Measurements from ENCODE around the gene PTBP3.

The PTBP3 gene

GRCh38 chr9:112280904-112281303, 52.5 kb downstream of the PTBP3 start:
- no peaks in the 10 kb centered on the region; the same call in 1 of the 2 replicates for H3F3A ChIP-seq (ENCODE audit: insufficient read depth, low read length)
- H3K27me3 ChIP-seq (ENCODE audit: insufficient read depth, low read length), result no peaks in the 10 kb centered on the region
- peaks cover 14% of the 10 kb centered on the region for H3K9me3 ChIP-seq (ENCODE audit: low read length)
- H3K4me3 ChIP-seq (ENCODE audit: low read depth, low read length, poor library complexity, severe bottlenecking), result no peak overlapping the region
- H3K36me3 ChIP-seq (ENCODE audit: insufficient read depth, low read length), result peaks cover 17% of the 10 kb centered on the region
- no peaks in the 10 kb centered on the region for H3K9me2 ChIP-seq (ENCODE audit: low read depth, low read length)
- no peak overlapping the region for H2AFZ ChIP-seq (ENCODE audit: low read length)
- H3K79me2 ChIP-seq (ENCODE audit: insufficient read depth, low read length), result peaks cover 19% of the 10 kb centered on the region
- TF ChIP-seq, protein P1, sequence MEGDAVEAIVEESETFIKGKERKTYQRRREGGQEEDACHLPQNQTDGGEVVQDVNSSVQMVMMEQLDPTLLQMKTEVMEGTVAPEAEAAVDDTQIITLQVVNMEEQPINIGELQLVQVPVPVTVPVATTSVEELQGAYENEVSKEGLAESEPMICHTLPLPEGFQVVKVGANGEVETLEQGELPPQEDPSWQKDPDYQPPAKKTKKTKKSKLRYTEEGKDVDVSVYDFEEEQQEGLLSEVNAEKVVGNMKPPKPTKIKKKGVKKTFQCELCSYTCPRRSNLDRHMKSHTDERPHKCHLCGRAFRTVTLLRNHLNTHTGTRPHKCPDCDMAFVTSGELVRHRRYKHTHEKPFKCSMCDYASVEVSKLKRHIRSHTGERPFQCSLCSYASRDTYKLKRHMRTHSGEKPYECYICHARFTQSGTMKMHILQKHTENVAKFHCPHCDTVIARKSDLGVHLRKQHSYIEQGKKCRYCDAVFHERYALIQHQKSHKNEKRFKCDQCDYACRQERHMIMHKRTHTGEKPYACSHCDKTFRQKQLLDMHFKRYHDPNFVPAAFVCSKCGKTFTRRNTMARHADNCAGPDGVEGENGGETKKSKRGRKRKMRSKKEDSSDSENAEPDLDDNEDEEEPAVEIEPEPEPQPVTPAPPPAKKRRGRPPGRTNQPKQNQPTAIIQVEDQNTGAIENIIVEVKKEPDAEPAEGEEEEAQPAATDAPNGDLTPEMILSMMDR (IDR thresholded peaks at IDR 0.05; ENCODE audit: low read length), result no peak
- no peak for TF ChIP-seq EZH2 (IDR thresholded peaks at IDR 0.05; ENCODE audit: borderline replicate concordance, low read length)
- no peak overlapping the region for H3K9ac ChIP-seq (ENCODE audit: low read length)
- no peak overlapping the region for H3K4me2 ChIP-seq (ENCODE audit: low read length)
- H3K4me1 ChIP-seq (ENCODE audit: insufficient read depth, low read length, severe bottlenecking), result no peaks in the 10 kb centered on the region
- no peaks in the 10 kb centered on the region for H4K20me1 ChIP-seq (ENCODE audit: insufficient read depth, low read length)
- H3K27ac ChIP-seq (ENCODE audit: low read depth, low read length, poor library complexity, severe bottlenecking), result no peak overlapping the region

GRCh38 chr9:112279501-112279900, 53.9 kb downstream of the PTBP3 start:
- TF ChIP-seq, protein P1 (IDR thresholded peaks at IDR 0.05; ENCODE audit: low read length), result no peak
- no peak overlapping the region for H3K4me3 ChIP-seq (ENCODE audit: low read depth, low read length, poor library complexity, severe bottlenecking)
- peaks cover 11% of the 10 kb centered on the region for H3K9me3 ChIP-seq (ENCODE audit: low read length)
- peaks cover 25% of the 10 kb centered on the region for H3K79me2 ChIP-seq (ENCODE audit: insufficient read depth, low read length)
- H3K9ac ChIP-seq (ENCODE audit: low read length), result no peak overlapping the region
- no peak overlapping the region for H3K27ac ChIP-seq (ENCODE audit: low read depth, low read length, poor library complexity, severe bottlenecking)
- peaks cover 20% of the 10 kb centered on the region for H3K36me3 ChIP-seq (ENCODE audit: insufficient read depth, low read length)
- no peaks in the 10 kb centered on the region for H3K9me2 ChIP-seq (ENCODE audit: low read depth, low read length)
- no peaks in the 10 kb centered on the region for H4K20me1 ChIP-seq (ENCODE audit: insufficient read depth, low read length)
- H3K4me2 ChIP-seq (ENCODE audit: low read length), result no peak overlapping the region
- H2AFZ ChIP-seq (ENCODE audit: low read length), result no peak overlapping the region
- peaks cover 2% of the 10 kb centered on the region; the same call in 1 of the 2 replicates for H3F3A ChIP-seq (ENCODE audit: insufficient read depth, low read length)
- peaks cover 7% of the 10 kb centered on the region for H3K4me1 ChIP-seq (ENCODE audit: insufficient read depth, low read length, severe bottlenecking)
- no peaks in the 10 kb centered on the region for H3K27me3 ChIP-seq (ENCODE audit: insufficient read depth, low read length)

- Histone ChIP-seq H3K79me2 (ENCODE audit: insufficient read depth, low read length) (peaks cover 29% of the 10 kb centered on the region), H3K36me3 (ENCODE audit: insufficient read depth, low read length) (peaks cover 11% of the 10 kb centered on the region; the same call in 1 of the 2 replicates), H3K9ac (ENCODE audit: low read length) (no peak overlapping the region), H3K4me3 (ENCODE audit: low read depth, low read length, poor library complexity, severe bottlenecking) (no peak overlapping the region), H3K4me2 (ENCODE audit: low read length) (no peak overlapping the region), H3K4me1 (ENCODE audit: insufficient read depth, low read length, severe bottlenecking) (peaks cover 10% of the 10 kb centered on the region), H3K27ac (ENCODE audit: low read depth, low read length, poor library complexity, severe bottlenecking) (no peak overlapping the region), H3F3A (ENCODE audit: insufficient read depth, low read length) (peaks cover 2% of the 10 kb centered on the region; the same call in 1 of the 2 replicates), H3K27me3 (ENCODE audit: insufficient read depth, low read length) (no peaks in the 10 kb centered on the region), H2AFZ (ENCODE audit: low read length) (no peak overlapping the region), H3K9me3 (ENCODE audit: low read length) (no peaks in the 10 kb centered on the region; the same call in 1 of the 2 replicates), H3K9me2 (ENCODE audit: low read depth, low read length) (no peaks in the 10 kb centered on the region), H4K20me1 (ENCODE audit: insufficient read depth, low read length) (no peaks in the 10 kb centered on the region)
- TF ChIP-seq, protein P1 (IDR thresholded peaks at IDR 0.05; ENCODE audit: low read length), result no peak
- no peak for TF ChIP-seq EZH2 (IDR thresholded peaks at IDR 0.05; ENCODE audit: borderline replicate concordance, low read length)
Measured at GRCh38 chr9:112278152-112278551, 55.3 kb downstream of the PTBP3 start.
